Heart left ventricle (tissue), 13 donors: Measurements from ENCODE around the gene SFR1.

Source experiments
- CTCF ChIP-seq, 12 donors: fragments of 200-600 bp; sonication (generic) in 4 of 12; IDR thresholded peaks; one replicate each; pipeline versions ENCODE4 v1.5.0 to v1.8.0; 2018 to 2022; ENCODE audit warnings: antibody characterized with exemption in 12 of 12, mild to moderate bottlenecking in 5 of 12
- POLR2A ChIP-seq, 2 donors: fragments of 450-650 bp; IDR thresholded peaks; one replicate each; pipeline ENCODE4 v1.6.1; 2017; ENCODE audit warnings: antibody characterized with exemption in 2 of 2, mild to moderate bottlenecking in 2 of 2, moderate library complexity in 2 of 2
- donor health status: ischemic (EF 13 %, LVEDD 7.1; RV severe dilation, severe dysfunction).
- donor health status: DM: no; HTN: yes; CAD: no.
- donor health status: DM: no; HTN: no; CAD: no.
- donor health status: ischemic (EF 25% LVEDD 6.9; RV normal size, moderate dysfunction).
- donor health status: ischemic (EF 25% LVEDD 5.7; RV mildly dilated, moderate dysfunction).
- donor health status: ischemic (EF 35%, LVEDD 5.7; RV mildly dilated, moderate dysfunction).
- donor health status: nonischemic (EF 11% LVEDD 7.7; RV severe dilation, severe dysfunction).
- donor health status: DM: yes; HTN: yes; CAD: no.
- donor health status: PGD.
- donor health status: ischemic (EF 29% LVEDD 5.4; RV normal size, mild dysfunction).
- donor health status: nonischemic (EF 23%, LVEDD 6.1; RV moderate dilation, normal function).

- TF ChIP-seq CTCF (IDR thresholded peaks at IDR 0.05) (no peak), POLR2A (IDR thresholded peaks at IDR 0.05) (no peak)
These were observed 17.0 kb upstream of the SFR1 start for GRCh38 chr10:104104926-104105325.
